ENCODE measurements around the gene SP6. TPM values are rescaled to one million over a fixed set of nuclear protein-coding genes. Genes with fewer than 3 reads are reported as not detected.

SP6 gene
- total RNA-seq, 1 donor from 2014 or later = 3.9 TPM

DNA sequence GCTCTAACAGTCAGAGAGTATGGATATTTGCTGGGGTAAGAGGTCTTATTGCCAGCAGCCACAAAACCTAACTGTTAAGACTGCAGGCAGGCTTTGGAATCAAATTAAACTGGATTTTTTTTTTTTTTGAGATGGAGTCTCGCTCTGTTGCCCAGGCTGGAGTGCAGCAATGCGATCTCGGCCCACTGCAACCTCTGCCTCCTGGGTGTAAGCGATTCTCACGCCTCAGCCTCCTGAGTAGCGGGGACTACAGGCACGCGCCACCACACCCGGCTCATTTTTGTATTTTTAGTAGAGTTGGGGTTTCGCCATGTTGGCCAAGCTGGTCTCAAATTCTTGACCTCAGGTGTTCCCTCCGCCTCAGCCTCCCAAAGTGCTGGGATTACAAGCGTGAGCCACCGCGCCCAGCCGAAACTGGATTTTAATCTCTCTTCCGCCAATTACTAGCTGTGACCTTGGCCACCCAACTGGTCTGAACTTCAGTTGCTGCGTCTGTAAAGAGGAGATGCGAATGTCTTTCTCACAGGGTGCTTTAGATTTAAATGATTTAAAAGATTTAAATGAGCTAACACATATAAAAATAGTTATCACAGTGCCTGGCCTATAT is 20.5 kb downstream of the SP6 start:
- H3K36me3 ChIP-seq = peaks cover 0 to 24% of the 10 kb centered on the region in 2 donors
- no peaks in the 10 kb centered on the region for H3K9me3 ChIP-seq
- intact Hi-C loops (cut with DNase I) = no loop called here
- TF ChIP-seq POLR2AphosphoS5 (IDR thresholded peaks at IDR 0.05; ENCODE audit: insufficient read depth in 1 of 2, low read depth in 1 of 2) (no peak), POLR2A (IDR thresholded peaks at IDR 0.05) (no peak)
- TF ChIP-seq, protein P1, sequence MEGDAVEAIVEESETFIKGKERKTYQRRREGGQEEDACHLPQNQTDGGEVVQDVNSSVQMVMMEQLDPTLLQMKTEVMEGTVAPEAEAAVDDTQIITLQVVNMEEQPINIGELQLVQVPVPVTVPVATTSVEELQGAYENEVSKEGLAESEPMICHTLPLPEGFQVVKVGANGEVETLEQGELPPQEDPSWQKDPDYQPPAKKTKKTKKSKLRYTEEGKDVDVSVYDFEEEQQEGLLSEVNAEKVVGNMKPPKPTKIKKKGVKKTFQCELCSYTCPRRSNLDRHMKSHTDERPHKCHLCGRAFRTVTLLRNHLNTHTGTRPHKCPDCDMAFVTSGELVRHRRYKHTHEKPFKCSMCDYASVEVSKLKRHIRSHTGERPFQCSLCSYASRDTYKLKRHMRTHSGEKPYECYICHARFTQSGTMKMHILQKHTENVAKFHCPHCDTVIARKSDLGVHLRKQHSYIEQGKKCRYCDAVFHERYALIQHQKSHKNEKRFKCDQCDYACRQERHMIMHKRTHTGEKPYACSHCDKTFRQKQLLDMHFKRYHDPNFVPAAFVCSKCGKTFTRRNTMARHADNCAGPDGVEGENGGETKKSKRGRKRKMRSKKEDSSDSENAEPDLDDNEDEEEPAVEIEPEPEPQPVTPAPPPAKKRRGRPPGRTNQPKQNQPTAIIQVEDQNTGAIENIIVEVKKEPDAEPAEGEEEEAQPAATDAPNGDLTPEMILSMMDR (IDR thresholded peaks at IDR 0.05) = no peak
- H3K4me1 ChIP-seq = peaks cover 31% of the 10 kb centered on the region
- peak overlapping the region; percentile 81 to 86 for H3K4me3 ChIP-seq
- no peaks in the 10 kb centered on the region for H3K27me3 ChIP-seq
- peak overlapping the region; percentile 70 for H3K27ac ChIP-seq
- DNase-seq (ENCODE audit: extremely low spot score in 2 of 2) = no peak

- intact Hi-C loops (cut with DNase I) = no loop called here
- TF ChIP-seq, protein P1 (IDR thresholded peaks at IDR 0.05) = no peak
- TF ChIP-seq POLR2AphosphoS5 (IDR thresholded peaks at IDR 0.05; ENCODE audit: insufficient read depth in 1 of 2, low read depth in 1 of 2) (peak in 1 of 2 donors; percentile 16), POLR2A (IDR thresholded peaks at IDR 0.05) (no peak)
- Histone ChIP-seq H3K4me3 (no peak overlapping the region), H3K27me3 (no peaks in the 10 kb centered on the region), H3K9me3 (no peaks in the 10 kb centered on the region), H3K36me3 (peaks cover 0 to 30% of the 10 kb centered on the region in 2 donors), H3K27ac (no peak overlapping the region), H3K4me1 (peaks cover 31% of the 10 kb centered on the region)
- DNase-seq (ENCODE audit: extremely low spot score in 2 of 2) = no peak
Measured at GRCh38 chr17:47829870-47830269, 21.1 kb downstream of the SP6 start.

DNA sequence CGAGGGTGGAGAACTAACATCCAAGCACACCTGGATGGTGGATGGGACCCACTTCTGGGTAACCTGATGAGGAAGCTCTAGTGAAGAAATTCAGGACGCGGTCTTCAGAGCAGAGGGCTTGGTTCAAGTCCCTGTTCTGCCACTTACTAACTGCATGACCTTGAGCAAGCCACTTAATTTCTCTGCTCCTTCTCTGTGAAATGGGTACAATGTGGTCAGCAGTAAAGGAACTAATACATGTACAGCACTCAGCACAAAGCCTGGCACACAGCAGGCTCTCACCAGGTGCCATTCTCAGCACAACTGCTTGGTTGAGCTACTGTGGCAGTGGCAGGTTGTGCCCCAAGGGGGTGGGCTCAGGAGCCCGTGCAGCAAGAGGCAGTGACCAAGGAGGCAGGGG is 27.4 kb downstream of the SP6 start:
- peaks cover 0 to 54% of the 10 kb centered on the region in 2 donors for H3K36me3 ChIP-seq
- TF ChIP-seq, protein P1 (IDR thresholded peaks at IDR 0.05) = no peak
- TF ChIP-seq POLR2AphosphoS5 (IDR thresholded peaks at IDR 0.05; ENCODE audit: insufficient read depth in 1 of 2, low read depth in 1 of 2) = no peak
- TF ChIP-seq POLR2A (IDR thresholded peaks at IDR 0.05) = no peak
- intact Hi-C loops (cut with DNase I) = no loop called here

DNA sequence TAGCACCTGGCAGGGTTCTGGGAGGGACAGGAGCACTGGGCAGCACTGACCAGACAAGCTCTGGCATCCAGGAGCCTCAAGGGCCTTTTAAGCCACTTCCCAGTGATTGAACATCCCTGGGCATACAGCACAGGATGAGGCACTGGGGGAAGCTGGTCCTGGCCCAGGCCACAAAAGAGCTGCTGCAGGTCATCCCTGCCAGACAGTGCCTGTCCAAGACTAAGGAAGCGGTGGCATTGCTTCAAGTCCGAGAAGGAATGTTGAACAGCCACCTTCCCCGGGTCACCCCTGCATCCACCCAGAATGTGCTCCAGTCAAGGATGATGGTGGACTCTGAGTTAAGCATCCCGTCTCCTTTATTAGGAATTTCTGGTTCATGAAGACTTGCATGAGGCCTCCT is 28.2 kb downstream of the SP6 start:
- DNase-seq (ENCODE audit: extremely low spot score in 2 of 2) = no peak
- Histone ChIP-seq H3K4me1 (peaks cover 26% of the 10 kb centered on the region), H3K36me3 (peaks cover 0 to 53% of the 10 kb centered on the region in 2 donors), H3K27me3 (no peaks in the 10 kb centered on the region), H3K9me3 (no peaks in the 10 kb centered on the region), H3K4me3 (no peak overlapping the region), H3K27ac (no peak overlapping the region)
- TF ChIP-seq POLR2AphosphoS5 (IDR thresholded peaks at IDR 0.05; ENCODE audit: insufficient read depth in 1 of 2, low read depth in 1 of 2) (no peak), POLR2A (IDR thresholded peaks at IDR 0.05) (no peak)
- TF ChIP-seq, protein P1 (IDR thresholded peaks at IDR 0.05) = no peak
- intact Hi-C loops (cut with DNase I) = no loop called here

More for the DNA sequence above, 27.4 kb downstream of the SP6 start:
- no peaks in the 10 kb centered on the region for H3K9me3 ChIP-seq
- no peak overlapping the region for H3K27ac ChIP-seq
- H3K27me3 ChIP-seq = no peaks in the 10 kb centered on the region
- H3K4me1 ChIP-seq = peaks cover 26% of the 10 kb centered on the region
- no peak overlapping the region for H3K4me3 ChIP-seq
- DNase-seq (ENCODE audit: extremely low spot score in 2 of 2) = no peak
